Osteocyte (in vitro differentiated cells): ENCODE data around the gene SCNN1G. TPM values are rescaled to one million over a fixed set of nuclear protein-coding genes. Genes with fewer than 3 reads are reported as not detected.

Experiments
- DNase-seq: peaks from one replicate; pipeline ENCODE4 v3.0.0; 2021; ENCODE audit warnings: mixed read lengths; ENCODE audit not compliant: unreplicated experiment; ENCODE audit errors: extremely low spot score
- H3K27ac Mint-ChIP-seq: one replicate; pipeline ENCODE4 v1.8.0; 2021; ENCODE audit warnings: mild to moderate bottlenecking, mixed read lengths; ENCODE audit not compliant: unreplicated experiment
- H3K27me3 Mint-ChIP-seq: one replicate; pipeline ENCODE4 v1.8.0; 2021; ENCODE audit warnings: mixed read lengths; ENCODE audit not compliant: unreplicated experiment
- H3K36me3 Mint-ChIP-seq: one replicate; pipeline ENCODE4 v1.8.0; 2021; ENCODE audit warnings: mixed read lengths; ENCODE audit not compliant: unreplicated experiment
- H3K4me1 Mint-ChIP-seq: one replicate; pipeline ENCODE4 v1.8.0; 2021; ENCODE audit warnings: mixed read lengths; ENCODE audit not compliant: unreplicated experiment
- H3K4me3 Mint-ChIP-seq: one replicate; pipeline ENCODE4 v1.8.0; 2021; ENCODE audit warnings: mild to moderate bottlenecking, moderate library complexity, mixed read lengths; ENCODE audit not compliant: unreplicated experiment
- H3K9me3 Mint-ChIP-seq: one replicate; pipeline ENCODE4 v1.8.0; 2021; ENCODE audit warnings: mixed read lengths; ENCODE audit not compliant: unreplicated experiment
- CTCF ChIP-seq: fragments of 200-600 bp; sonication (generic); IDR thresholded peaks from 2 replicates; pipeline ENCODE4 v1.5.0; 2021; ENCODE audit warnings: antibody characterized with exemption, mild to moderate bottlenecking, moderate library complexity
- total RNA-seq: library from RNA; stranded (reverse); gene quantifications from 2 replicates; pipeline ENCODE4 v1.2.1, GENCODE V29; 2021

Gene SCNN1G
- total RNA-seq, 1 donor from 2014 or later, result not detected

- no peak for TF ChIP-seq CTCF
- Mint-ChIP-seq H3K27ac (no peak overlapping the region), H3K9me3 (no peaks in the 10 kb centered on the region), H3K4me1 (no peaks in the 10 kb centered on the region), H3K36me3 (no peaks in the 10 kb centered on the region), H3K27me3 (peaks cover 42% of the 10 kb centered on the region), H3K4me3 (no peak overlapping the region)
- DNase-seq, result peak; percentile 19
Measured at GRCh38 chr16:23160082-23160481, 22.5 kb upstream of the SCNN1G start.

GRCh38 chr16:23160574-23160973 lies 22.0 kb upstream of the SCNN1G start:
- TF ChIP-seq CTCF, result no peak
- Mint-ChIP-seq H3K4me1 (no peaks in the 10 kb centered on the region), H3K9me3 (no peaks in the 10 kb centered on the region), H3K4me3 (no peak overlapping the region), H3K36me3 (no peaks in the 10 kb centered on the region), H3K27ac (no peak overlapping the region), H3K27me3 (peaks cover 42% of the 10 kb centered on the region)
- DNase-seq, result no peak

GRCh38 chr16:23163921-23164320 lies 18.6 kb upstream of the SCNN1G start:
- no peaks in the 10 kb centered on the region for H3K9me3 Mint-ChIP-seq
- no peak for TF ChIP-seq CTCF
- DNase-seq, result no peak
- H3K4me1 Mint-ChIP-seq, result no peaks in the 10 kb centered on the region
- H3K36me3 Mint-ChIP-seq, result no peaks in the 10 kb centered on the region
- H3K27me3 Mint-ChIP-seq, result peaks cover 48% of the 10 kb centered on the region
- H3K4me3 Mint-ChIP-seq, result no peak overlapping the region
- H3K27ac Mint-ChIP-seq, result no peak overlapping the region

GRCh38 chr16:23164736-23165135 lies 17.8 kb upstream of the SCNN1G start:
- H3K27me3 Mint-ChIP-seq, result peaks cover 54% of the 10 kb centered on the region
- no peaks in the 10 kb centered on the region for H3K9me3 Mint-ChIP-seq
- no peaks in the 10 kb centered on the region for H3K36me3 Mint-ChIP-seq
- H3K4me3 Mint-ChIP-seq, result no peak overlapping the region
- no peak for DNase-seq
- H3K27ac Mint-ChIP-seq, result no peak overlapping the region
- no peaks in the 10 kb centered on the region for H3K4me1 Mint-ChIP-seq
- no peak for TF ChIP-seq CTCF

- Mint-ChIP-seq H3K4me3 (no peak overlapping the region), H3K36me3 (no peaks in the 10 kb centered on the region), H3K27me3 (peaks cover 37% of the 10 kb centered on the region), H3K27ac (no peak overlapping the region), H3K4me1 (no peaks in the 10 kb centered on the region), H3K9me3 (no peaks in the 10 kb centered on the region)
- no peak for TF ChIP-seq CTCF
- no peak for DNase-seq
Measured at GRCh38 chr16:23172583-23172982, 10.0 kb upstream of the SCNN1G start.
